SK-N-SH (cell line): Measurements from ENCODE around the gene DCLK3. TPM values are rescaled to one million over a fixed set of nuclear protein-coding genes. Genes with fewer than 3 reads are reported as not detected.

Experiments
- CTCF ChIA-PET: fragments of 300-600, 350-600 bp; formaldehyde crosslinking; extraction: SDS; loops from one replicate; lab custom pipeline; 2021; lab: Yijun Ruan, JAX
- POLR2A ChIA-PET: fragments of 350-600 bp; sonication (Branson Sonifier 250); formaldehyde crosslinking; extraction: SDS; loops from one replicate; lab custom pipeline; 2020; ENCODE audit warnings: antibody characterized with exemption, inconsistent platforms; lab: Yijun Ruan, JAX
- DNase-seq: peaks from one replicate; pipeline ENCODE4 v3.0.0; 2012
- H2AFZ ChIP-seq: fragments of 200-600 bp; sonication (generic); 2 replicates; pipeline ENCODE4 v1.8.1; 2016; ENCODE audit warnings: antibody characterized with exemption, mild to moderate bottlenecking, low read depth
- H3F3A ChIP-seq: fragments of 200-600 bp; sonication (generic); replicated peaks from 2 replicates; pipeline ENCODE3; 2016; ENCODE audit warnings: antibody characterized with exemption, mild to moderate bottlenecking; ENCODE audit not compliant: insufficient read depth
- H3K27ac ChIP-seq, 2 experiments: fragments of 200-500 bp in 1 of 2; fragments of 200-600 bp in 1 of 2; sonication (Bioruptor generic) in 1 of 2; sonication (generic), shearing (Covaris generic) in 1 of 2; 2 replicates each; pipeline versions ENCODE4 v1.5.1 to v1.6.1; 2014 to 2016; ENCODE audit warnings: low read depth in 2 of 2, inconsistent platforms in 1 of 2, low read length in 1 of 2, mild to moderate bottlenecking in 1 of 2, mixed read lengths in 1 of 2
- H3K27me3 ChIP-seq: fragments of 200-600 bp; sonication (generic), shearing (Covaris generic); 2 replicates; pipeline ENCODE4 v1.6.1; 2016; ENCODE audit warnings: mixed run types; ENCODE audit not compliant: insufficient read depth
- H3K36me3 ChIP-seq, 2 experiments: fragments of 200-500 bp in 1 of 2; fragments of 200-600 bp in 1 of 2; sonication (Bioruptor generic) in 1 of 2; sonication (generic) in 1 of 2; replicated peaks in 1 of 2; 2 replicates each; pipeline versions ENCODE3 to v1.5.1; 2014 to 2016; ENCODE audit warnings: low read length in 1 of 2, mild to moderate bottlenecking in 1 of 2; ENCODE audit not compliant: insufficient read depth in 2 of 2, control insufficient read depth in 1 of 2
- H3K4me1 ChIP-seq, 2 experiments: fragments of 200-500 bp in 1 of 2; fragments of 200-600 bp in 1 of 2; sonication (Bioruptor generic) in 1 of 2; sonication (generic), shearing (Covaris generic) in 1 of 2; 2 replicates each; pipeline versions ENCODE4 v1.5.1 to v1.6.1; 2014 to 2016; ENCODE audit warnings: low read depth in 1 of 2, low read length in 1 of 2, mixed run types in 1 of 2; ENCODE audit not compliant: insufficient read depth in 2 of 2, control insufficient read depth in 1 of 2
- H3K4me2 ChIP-seq: fragments of 200-600 bp; sonication (generic), shearing (Covaris generic); 2 replicates; pipeline ENCODE4 v1.6.1; 2017; ENCODE audit warnings: mixed run types
- H3K4me3 ChIP-seq, 2 experiments: fragments of 200-500 bp in 1 of 2; fragments of 200-600 bp in 1 of 2; sonication (Bioruptor generic) in 1 of 2; sonication (generic), shearing (Covaris generic) in 1 of 2; 2 replicates each; pipeline versions ENCODE4 v1.5.1 to v1.8.1; 2014 to 2016; ENCODE audit warnings: low read depth in 2 of 2, inconsistent platforms in 1 of 2, low read length in 1 of 2, mild to moderate bottlenecking in 1 of 2, mixed read lengths in 1 of 2, moderate library complexity in 1 of 2
- H3K79me2 ChIP-seq: fragments of 200-600 bp; sonication (generic); 2 replicates; pipeline ENCODE4 v1.8.1; 2017; ENCODE audit warnings: mild to moderate bottlenecking; ENCODE audit not compliant: insufficient read depth
- H3K9ac ChIP-seq: fragments of 200-600 bp; sonication (generic); 2 replicates; pipeline ENCODE4 v1.6.1; 2017; ENCODE audit warnings: mixed run types
- H3K9me2 ChIP-seq: fragments of 200-600 bp; sonication (generic); 2 replicates; pipeline ENCODE4 v1.6.1; 2017; ENCODE audit warnings: mixed run types
- H3K9me3 ChIP-seq: fragments of 200-600 bp; sonication (generic); 2 replicates; pipeline ENCODE4 v1.6.1; 2017; ENCODE audit warnings: mixed run types, mild to moderate bottlenecking, moderate library complexity
- H4K20me1 ChIP-seq: fragments of 200-600 bp; sonication (generic); 2 replicates; pipeline ENCODE4 v1.6.1; 2017; ENCODE audit warnings: mild to moderate bottlenecking, mixed run types; ENCODE audit not compliant: insufficient read depth
- EZH2phosphoT487 ChIP-seq: fragments of 200-600 bp; sonication (generic); IDR thresholded peaks from 2 replicates; pipeline ENCODE4 v1.6.1; 2017; ENCODE audit warnings: low read depth, mixed run types, mild to moderate bottlenecking, antibody characterized with exemption, moderate library complexity, borderline replicate concordance
- FOSL2 ChIP-seq: IDR thresholded peaks from 2 replicates; pipeline ENCODE4 v1.4.0; 2012; ENCODE audit warnings: low read depth, mild to moderate bottlenecking, moderate library complexity, borderline replicate concordance
- GABPA ChIP-seq: IDR thresholded peaks from 2 replicates; pipeline ENCODE4 v1.4.0; 2012; ENCODE audit warnings: low read depth, mild to moderate bottlenecking
- GATA2 ChIP-seq: sonication (generic); formaldehyde crosslinking; IDR thresholded peaks from 2 replicates; pipeline ENCODE4 v1.5.0; 2020; ENCODE audit warnings: mild to moderate bottlenecking, missing genetic modification reagents
- MXI1 ChIP-seq: IDR thresholded peaks from 2 replicates; pipeline ENCODE4 v1.6.1; 2012; ENCODE audit warnings: mild to moderate bottlenecking, low read depth, low read length, improper control_type of control experiment
- NFIC ChIP-seq: IDR thresholded peaks from 2 replicates; pipeline ENCODE4 v1.4.0; 2012; ENCODE audit warnings: borderline replicate concordance
- POLR2AphosphoS5 ChIP-seq: IDR thresholded peaks from 2 replicates; pipeline ENCODE4 v1.6.1; 2012; ENCODE audit warnings: low read depth, low read length
- RAD21 ChIP-seq: IDR thresholded peaks from 2 replicates; pipeline ENCODE4 v1.6.1; 2012; ENCODE audit warnings: mild to moderate bottlenecking, low read length
- REST ChIP-seq: IDR thresholded peaks from 2 replicates; pipeline ENCODE4 v1.6.1; 2012; ENCODE audit warnings: mild to moderate bottlenecking, low read depth, low read length, moderate library complexity
- USF2 ChIP-seq: fragments of 150-350 bp; IDR thresholded peaks from 2 replicates; pipeline ENCODE4 v1.6.1; 2017; ENCODE audit warnings: antibody characterized with exemption, low read length, low read depth, borderline replicate concordance
- WGBS: methylation state at CpG from one replicate; pipeline ENCODE4 v1.1.6; 2017; ENCODE audit warnings: low lambda C conversion rate; 5-methylcytosine and 5-hydroxymethylcytosine counted together
- polyA plus RNA-seq, 3 experiments: library from polyadenylated mRNA; depleted of rRNA; stranded (reverse); fragments of >200 nt; gene quantifications; 2 replicates each; pipeline ENCODE4 v1.2.3, GENCODE V29; 2012

The DCLK3 gene
- polyA plus RNA-seq, 1 of the 3 experiments (the other 2 are of a cell fraction) = not detected

GRCh38 chr3:36696799-36697198, 67.6 kb downstream of the DCLK3 start (continued):
- TF ChIP-seq REST = no peak

- no peak overlapping the region for H2AFZ ChIP-seq
- ChIA-PET CTCF (interaction anchor here (4.8 kb wide), 1 partner anchor 730 kb away, joined by 65 read pairs; no protein-coding TSS in a partner anchor), POLR2A (no interaction called here)
- no peaks in the 10 kb centered on the region for H3F3A ChIP-seq
- no peak overlapping the region for H3K9ac ChIP-seq
- H3K4me3 ChIP-seq = no peak overlapping the region
- H3K9me3 ChIP-seq = no peaks in the 10 kb centered on the region
- no peaks in the 10 kb centered on the region for H3K27me3 ChIP-seq
- H3K4me1 ChIP-seq = peaks cover 0 to 21% of the 10 kb centered on the region in 2 experiments; a peak in 2 of 4 replicates
- TF ChIP-seq EZH2phosphoT487 = no peak
- no peak for TF ChIP-seq RAD21
- no peak for TF ChIP-seq GABPA
- TF ChIP-seq FOSL2 = no peak
- no peak for TF ChIP-seq POLR2AphosphoS5
- TF ChIP-seq NFIC = no peak
- no peak for TF ChIP-seq GATA2 (CRISPR knock-in tag)
- TF ChIP-seq REST = no peak
- TF ChIP-seq MXI1 = no peak
- TF ChIP-seq USF2 = no peak
- H3K27ac ChIP-seq = no peak overlapping the region; a peak in 1 of 4 replicates
- no peaks in the 10 kb centered on the region for H3K79me2 ChIP-seq
- H3K9me2 ChIP-seq = no peaks in the 10 kb centered on the region
- no peak for DNase-seq
- WGBS = 89% methylated on average over 2 of the region's 2 CpGs
- no peak overlapping the region for H3K4me2 ChIP-seq
- H4K20me1 ChIP-seq = no peaks in the 10 kb centered on the region
- H3K36me3 ChIP-seq = no peaks in the 10 kb centered on the region
These were observed 68.6 kb downstream of the DCLK3 start for GRCh38 chr3:36695769-36696137.
